GM18526 (cell line): ENCODE data around the gene SEC11C.

Source experiments
- POLR2A ChIP-seq: IDR thresholded peaks from 3 replicates; pipeline ENCODE4 v1.6.1; 2011; ENCODE audit not compliant: insufficient read length; ENCODE audit errors: extremely low read depth

The SEC11C gene

GRCh38 chr18:59189008-59189407, 49.3 kb downstream of the SEC11C start:
- TF ChIP-seq POLR2A, result no peak

DNA sequence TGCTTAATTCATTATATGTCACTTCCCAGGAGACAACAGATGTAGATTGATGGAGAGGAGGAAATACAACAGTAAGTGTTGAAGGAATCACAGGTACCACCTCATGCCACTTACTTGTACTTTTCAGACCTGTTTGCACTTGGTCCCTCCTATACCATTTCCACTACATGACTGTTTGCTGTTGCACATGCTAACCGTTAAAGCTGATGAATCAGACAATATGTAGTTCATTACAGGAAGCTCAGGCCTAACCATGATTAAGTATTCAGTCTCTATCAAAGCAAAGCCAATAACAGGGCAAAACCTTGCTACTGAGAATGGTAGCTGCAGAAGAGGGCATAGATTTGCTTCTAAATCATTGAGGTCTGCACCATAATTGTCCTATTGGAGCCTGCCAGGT, 50.1 kb downstream of the SEC11C start:
- no peak for TF ChIP-seq POLR2A

DNA sequence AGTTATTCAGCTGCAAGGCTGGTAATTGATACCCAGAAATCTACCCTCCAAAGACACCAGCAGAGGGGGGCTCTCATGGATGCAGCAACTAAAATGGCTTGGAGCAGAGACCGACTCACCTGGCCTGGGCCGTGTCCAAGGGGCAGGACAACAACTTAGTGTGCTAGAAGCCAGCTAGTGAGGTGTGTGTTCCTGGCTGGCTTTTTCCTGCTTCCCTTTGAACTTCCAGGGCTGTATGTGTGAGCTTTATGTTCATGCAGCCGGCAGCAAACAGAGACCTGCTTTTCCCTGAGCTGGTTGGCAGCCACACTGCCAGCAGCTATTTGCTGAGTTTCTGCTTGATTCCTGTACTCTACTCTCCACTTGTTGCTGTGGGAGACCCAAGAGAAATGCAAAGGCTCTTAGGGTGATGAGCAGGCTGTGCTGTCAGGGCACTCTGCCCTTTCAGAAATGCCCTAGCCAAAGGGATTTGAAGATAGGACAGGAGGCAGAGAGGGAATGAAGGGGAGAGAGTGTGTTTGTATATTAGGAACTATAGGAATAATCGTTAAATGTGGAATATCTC, 56.6 kb downstream of the SEC11C start:
- TF ChIP-seq POLR2A, result no peak

DNA sequence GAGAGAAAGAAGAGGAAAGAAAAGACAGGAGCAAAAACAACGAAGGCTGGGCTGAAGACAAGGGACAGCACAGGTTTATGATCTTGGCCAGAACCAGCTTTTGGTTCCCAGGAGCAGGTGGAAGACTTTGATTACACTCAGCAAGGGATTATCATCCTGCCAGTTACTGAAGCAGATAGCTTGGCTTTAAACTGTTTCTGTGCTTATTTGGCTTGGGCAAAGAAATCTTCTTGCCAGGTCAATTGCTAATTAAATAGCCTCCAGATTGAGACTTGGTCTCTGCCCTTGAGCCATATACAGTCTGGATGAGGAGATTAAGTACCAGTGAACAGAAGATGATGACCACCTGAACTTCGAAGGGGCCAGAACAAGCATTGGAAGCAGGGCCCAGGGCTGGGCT, 58.0 kb downstream of the SEC11C start:
- no peak for TF ChIP-seq POLR2A

- TF ChIP-seq POLR2A, result no peak
These were observed 58.5 kb downstream of the SEC11C start for GRCh38 chr18:59198215-59198614.

- no peak for TF ChIP-seq POLR2A
These were observed 61.1 kb downstream of the SEC11C start for GRCh38 chr18:59200787-59201186.

DNA sequence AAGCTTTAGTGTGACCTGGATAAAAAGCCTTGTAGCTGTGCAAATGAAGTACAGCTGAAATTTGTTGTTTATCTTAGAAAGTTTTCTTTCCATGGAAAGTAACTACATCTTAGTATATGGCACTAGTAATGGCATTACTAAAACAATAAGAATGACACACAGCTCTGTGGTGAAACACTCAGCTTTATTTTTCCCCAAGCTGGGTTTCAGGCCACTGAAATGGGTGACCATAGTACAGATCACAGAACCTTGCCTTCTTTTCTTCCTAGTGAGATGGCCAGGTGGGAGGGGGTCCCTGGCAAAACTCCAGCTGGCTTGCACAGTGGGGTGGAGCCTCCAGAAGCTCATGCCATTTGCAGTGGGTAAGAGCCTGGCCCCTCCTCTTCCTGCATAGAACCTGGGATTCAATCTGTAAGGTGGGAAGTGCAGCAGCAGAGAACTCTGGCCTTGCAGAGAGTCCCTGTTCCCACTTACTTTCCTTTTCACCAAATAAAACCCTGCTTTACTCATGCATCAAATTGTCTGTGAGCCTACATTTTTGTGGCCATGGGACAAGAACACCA, 62.7 kb downstream of the SEC11C start:
- TF ChIP-seq POLR2A, result no peak

GRCh38 chr18:59207506-59207905, 67.8 kb downstream of the SEC11C start:
- TF ChIP-seq POLR2A, result no peak
